Measurements from ENCODE around the gene UBL4B. TPM values are rescaled to one million over a fixed set of nuclear protein-coding genes. Genes with fewer than 3 reads are reported as not detected.

Gene UBL4B
- total RNA-seq, result not detected in 2 replicates

GRCh38 chr1:110112143-110112542 lies at the start of gene UBL4B:
Gene UBL4B, plus strand, starts transcription at chr1:110112443. Its CDS starts 92 bp downstream, at chr1:110112535.

GRCh38 chr1:110070671-110071242 lies 41.5 kb upstream of the UBL4B start, which contains the start of gene ALX3:
Gene ALX3, minus strand, starts transcription at chr1:110070672. Its CDS starts 60 bp downstream, at chr1:110070612.

GRCh38 chr1:110150330-110151174 lies 38.3 kb downstream of the UBL4B start, which contains the start of gene SLC6A17:
Gene SLC6A17, plus strand, starts transcription at chr1:110150494. Its CDS starts 16,436 bp downstream, at chr1:110166930.

Other genes starting within 250 kb of the UBL4B start
- 4.7 and 6.6 TPM in 2 replicates for gene CSF1, start 201.6 kb upstream of the UBL4B start, total RNA-seq
- gene AHCYL1, start 127.7 kb upstream of the UBL4B start, total RNA-seq, result 29.6 and 31.9 TPM in 2 replicates
- gene STRIP1, start 77.8 kb upstream of the UBL4B start, total RNA-seq, result 20.0 and 26.6 TPM in 2 replicates
- not detected in 2 replicates for gene ALX3, start 41.8 kb upstream of the UBL4B start, total RNA-seq
- gene SLC6A17, start 38.1 kb downstream of the UBL4B start, total RNA-seq, result not detected in 2 replicates
- 4.4 and 5.3 TPM in 2 replicates for gene KCNC4, start 97.9 kb downstream of the UBL4B start, total RNA-seq
- 14.1 and 18.3 TPM in 2 replicates for gene RBM15, start 226.9 kb downstream of the UBL4B start, total RNA-seq